Measurements from ENCODE around the gene SLC34A2.

DNA sequence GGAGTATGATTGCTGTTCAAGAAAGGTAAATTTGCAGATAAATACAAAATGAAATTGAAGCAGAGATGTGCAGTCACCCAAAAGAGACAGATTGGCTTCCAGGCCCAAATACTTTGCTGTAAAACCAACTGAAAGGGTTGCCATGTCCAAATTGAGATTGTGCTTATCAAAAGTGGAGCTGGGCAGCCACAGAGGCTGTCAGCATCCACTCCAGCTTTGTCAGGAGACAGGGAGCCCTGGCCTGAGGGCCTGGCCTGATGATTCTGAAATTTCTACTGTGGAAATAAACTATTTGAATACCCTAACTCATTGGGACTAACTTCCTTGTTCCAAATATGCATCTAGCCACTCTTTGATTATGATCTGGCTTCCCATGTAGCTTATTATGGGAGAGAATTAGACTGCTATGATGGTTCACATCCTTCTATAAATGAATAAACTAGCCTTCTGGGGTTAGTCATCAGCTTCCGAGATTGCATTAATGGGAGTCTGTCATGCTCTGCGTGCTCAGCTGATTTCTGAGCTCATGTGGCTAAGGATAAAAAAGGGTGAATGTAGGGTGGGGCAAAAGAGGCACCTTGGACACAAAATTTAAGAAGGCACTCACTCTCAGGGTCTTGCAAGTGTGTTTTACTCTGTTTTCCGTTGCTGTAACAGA lies 48.2 kb downstream of the SLC34A2 start:
- TF ChIP-seq EZH2 (IDR thresholded peaks at IDR 0.05; ENCODE audit: low read depth, unreplicated experiment) (no peak), CREB1 (CRISPR knock-in tag; IDR thresholded peaks at IDR 0.05; ENCODE audit: low read depth) (no peak), EZH2phosphoT487 (IDR thresholded peaks at IDR 0.05; ENCODE audit: unreplicated experiment) (no peak), JUNB (IDR thresholded peaks at IDR 0.05; ENCODE audit: unreplicated experiment) (no peak)
- TF ChIP-seq, protein P1, sequence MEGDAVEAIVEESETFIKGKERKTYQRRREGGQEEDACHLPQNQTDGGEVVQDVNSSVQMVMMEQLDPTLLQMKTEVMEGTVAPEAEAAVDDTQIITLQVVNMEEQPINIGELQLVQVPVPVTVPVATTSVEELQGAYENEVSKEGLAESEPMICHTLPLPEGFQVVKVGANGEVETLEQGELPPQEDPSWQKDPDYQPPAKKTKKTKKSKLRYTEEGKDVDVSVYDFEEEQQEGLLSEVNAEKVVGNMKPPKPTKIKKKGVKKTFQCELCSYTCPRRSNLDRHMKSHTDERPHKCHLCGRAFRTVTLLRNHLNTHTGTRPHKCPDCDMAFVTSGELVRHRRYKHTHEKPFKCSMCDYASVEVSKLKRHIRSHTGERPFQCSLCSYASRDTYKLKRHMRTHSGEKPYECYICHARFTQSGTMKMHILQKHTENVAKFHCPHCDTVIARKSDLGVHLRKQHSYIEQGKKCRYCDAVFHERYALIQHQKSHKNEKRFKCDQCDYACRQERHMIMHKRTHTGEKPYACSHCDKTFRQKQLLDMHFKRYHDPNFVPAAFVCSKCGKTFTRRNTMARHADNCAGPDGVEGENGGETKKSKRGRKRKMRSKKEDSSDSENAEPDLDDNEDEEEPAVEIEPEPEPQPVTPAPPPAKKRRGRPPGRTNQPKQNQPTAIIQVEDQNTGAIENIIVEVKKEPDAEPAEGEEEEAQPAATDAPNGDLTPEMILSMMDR (conservative IDR thresholded peaks at IDR 0.05; ENCODE audit: low read depth in 2 of 2) = no peak
- TF ChIP-seq, protein P2, sequence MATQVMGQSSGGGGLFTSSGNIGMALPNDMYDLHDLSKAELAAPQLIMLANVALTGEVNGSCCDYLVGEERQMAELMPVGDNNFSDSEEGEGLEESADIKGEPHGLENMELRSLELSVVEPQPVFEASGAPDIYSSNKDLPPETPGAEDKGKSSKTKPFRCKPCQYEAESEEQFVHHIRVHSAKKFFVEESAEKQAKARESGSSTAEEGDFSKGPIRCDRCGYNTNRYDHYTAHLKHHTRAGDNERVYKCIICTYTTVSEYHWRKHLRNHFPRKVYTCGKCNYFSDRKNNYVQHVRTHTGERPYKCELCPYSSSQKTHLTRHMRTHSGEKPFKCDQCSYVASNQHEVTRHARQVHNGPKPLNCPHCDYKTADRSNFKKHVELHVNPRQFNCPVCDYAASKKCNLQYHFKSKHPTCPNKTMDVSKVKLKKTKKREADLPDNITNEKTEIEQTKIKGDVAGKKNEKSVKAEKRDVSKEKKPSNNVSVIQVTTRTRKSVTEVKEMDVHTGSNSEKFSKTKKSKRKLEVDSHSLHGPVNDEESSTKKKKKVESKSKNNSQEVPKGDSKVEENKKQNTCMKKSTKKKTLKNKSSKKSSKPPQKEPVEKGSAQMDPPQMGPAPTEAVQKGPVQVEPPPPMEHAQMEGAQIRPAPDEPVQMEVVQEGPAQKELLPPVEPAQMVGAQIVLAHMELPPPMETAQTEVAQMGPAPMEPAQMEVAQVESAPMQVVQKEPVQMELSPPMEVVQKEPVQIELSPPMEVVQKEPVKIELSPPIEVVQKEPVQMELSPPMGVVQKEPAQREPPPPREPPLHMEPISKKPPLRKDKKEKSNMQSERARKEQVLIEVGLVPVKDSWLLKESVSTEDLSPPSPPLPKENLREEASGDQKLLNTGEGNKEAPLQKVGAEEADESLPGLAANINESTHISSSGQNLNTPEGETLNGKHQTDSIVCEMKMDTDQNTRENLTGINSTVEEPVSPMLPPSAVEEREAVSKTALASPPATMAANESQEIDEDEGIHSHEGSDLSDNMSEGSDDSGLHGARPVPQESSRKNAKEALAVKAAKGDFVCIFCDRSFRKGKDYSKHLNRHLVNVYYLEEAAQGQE (IDR thresholded peaks at IDR 0.05; ENCODE audit: unreplicated experiment) = no peak

Measured in GM23338 (cell line).